ENCODE data around the gene TSPEAR.

DNA sequence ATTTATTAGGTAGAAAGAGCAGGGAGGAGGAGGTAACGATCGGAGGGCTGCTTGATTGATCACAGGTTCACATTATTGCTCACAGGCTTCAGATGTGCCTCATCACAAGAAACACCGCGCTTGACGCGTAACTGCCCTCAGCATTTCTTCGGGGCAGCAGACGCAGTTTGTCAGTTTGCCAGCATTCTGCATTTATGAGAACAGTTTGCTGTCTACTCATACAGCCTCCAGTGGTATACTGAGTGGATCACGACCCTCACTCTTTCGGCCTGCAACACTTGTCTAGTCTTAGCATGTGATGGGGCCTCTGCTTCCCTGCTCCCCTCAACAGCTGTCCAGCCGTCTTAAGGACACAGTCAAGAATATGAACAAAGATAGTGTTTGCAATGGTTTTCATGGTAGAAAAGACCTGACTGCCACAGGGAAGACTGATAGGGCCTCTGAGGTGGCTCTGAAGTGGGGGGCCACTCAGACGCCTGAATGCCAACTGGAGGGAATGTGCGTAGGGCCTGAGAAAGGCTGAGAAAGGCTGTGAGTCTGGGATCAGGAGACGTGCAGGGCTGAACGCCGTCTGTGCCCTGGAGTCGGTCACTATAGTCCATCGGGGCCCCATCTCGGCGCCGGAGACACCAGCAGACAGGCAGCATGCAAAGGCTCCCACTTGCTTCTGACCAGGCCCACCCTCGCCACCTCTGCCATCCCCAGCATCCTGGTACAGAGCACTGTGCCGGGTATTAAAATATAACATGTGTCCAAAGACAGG lies 45.2 kb upstream of the TSPEAR start:
- no peak for TF ChIP-seq CTCF (IDR thresholded peaks at IDR 0.05)
- no peak for TF ChIP-seq POLR2A (IDR thresholded peaks at IDR 0.05)

All from testis (tissue), 2 donors.